ENCODE measurements around the gene FGD3.
"Not testable (repeated sequence)": the region's sequence is repeated elsewhere in the genome, so short reads cannot be mapped to it uniquely, and the experiment has no call there.

FGD3 gene

GRCh38 chr9:93004561-93004960, 57.2 kb downstream of the FGD3 start:
- no peak for DNase-seq

DNA sequence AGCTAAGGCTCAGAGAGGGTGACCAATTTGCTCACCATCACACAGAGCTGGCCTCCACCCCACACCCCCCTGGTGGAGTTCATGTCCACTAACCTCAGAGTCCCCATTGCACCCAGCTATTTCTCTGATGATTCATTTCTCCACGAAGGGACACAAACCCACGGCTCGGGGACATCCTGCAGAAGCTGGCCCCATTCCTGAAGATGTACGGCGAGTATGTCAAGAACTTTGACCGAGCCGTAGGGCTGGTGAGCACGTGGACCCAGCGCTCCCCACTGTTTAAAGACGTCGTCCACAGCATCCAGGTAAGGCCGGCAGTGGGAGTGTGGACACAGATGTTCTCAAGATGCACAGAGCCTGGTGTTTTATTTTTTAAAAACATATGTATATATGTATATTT, 58.6 kb downstream of the FGD3 start:
- DNase-seq, result no peak

GRCh38 chr9:93007529-93008058, 60.3 kb downstream of the FGD3 start:
- DNase-seq, result no peak

- no peak for DNase-seq
Measured at GRCh38 chr9:93008457-93008856, 61.1 kb downstream of the FGD3 start.

GRCh38 chr9:93009337-93010015, 62.2 kb downstream of the FGD3 start:
- DNase-seq, result no peak

GRCh38 chr9:93010056-93010455, 62.7 kb downstream of the FGD3 start:
- no peak for DNase-seq

GRCh38 chr9:93010704-93011103, 63.4 kb downstream of the FGD3 start:
- no peak for DNase-seq

DNA sequence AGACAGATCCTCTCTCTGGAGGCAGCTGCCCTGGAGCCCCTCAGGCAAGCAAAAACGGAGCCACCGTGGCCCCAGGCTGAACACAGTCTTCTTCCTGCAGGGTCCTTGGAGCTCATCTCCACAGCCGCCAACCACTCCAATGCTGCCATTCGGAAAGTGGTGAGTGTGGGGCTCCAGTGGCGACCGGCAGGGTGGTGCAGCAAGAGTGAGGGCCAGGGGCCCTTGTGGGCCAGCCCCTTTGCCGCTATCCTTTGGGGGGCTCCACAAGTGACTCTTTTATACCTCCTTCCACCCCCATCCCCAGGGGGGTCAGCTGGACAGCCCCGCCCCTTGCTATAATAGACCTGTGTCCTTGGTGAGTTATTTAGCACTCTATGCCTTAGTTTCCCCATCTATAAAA, 63.8 kb downstream of the FGD3 start:
- no peak for DNase-seq

GRCh38 chr9:93012963-93013855, 65.9 kb downstream of the FGD3 start:
- DNase-seq, result no peak

DNA sequence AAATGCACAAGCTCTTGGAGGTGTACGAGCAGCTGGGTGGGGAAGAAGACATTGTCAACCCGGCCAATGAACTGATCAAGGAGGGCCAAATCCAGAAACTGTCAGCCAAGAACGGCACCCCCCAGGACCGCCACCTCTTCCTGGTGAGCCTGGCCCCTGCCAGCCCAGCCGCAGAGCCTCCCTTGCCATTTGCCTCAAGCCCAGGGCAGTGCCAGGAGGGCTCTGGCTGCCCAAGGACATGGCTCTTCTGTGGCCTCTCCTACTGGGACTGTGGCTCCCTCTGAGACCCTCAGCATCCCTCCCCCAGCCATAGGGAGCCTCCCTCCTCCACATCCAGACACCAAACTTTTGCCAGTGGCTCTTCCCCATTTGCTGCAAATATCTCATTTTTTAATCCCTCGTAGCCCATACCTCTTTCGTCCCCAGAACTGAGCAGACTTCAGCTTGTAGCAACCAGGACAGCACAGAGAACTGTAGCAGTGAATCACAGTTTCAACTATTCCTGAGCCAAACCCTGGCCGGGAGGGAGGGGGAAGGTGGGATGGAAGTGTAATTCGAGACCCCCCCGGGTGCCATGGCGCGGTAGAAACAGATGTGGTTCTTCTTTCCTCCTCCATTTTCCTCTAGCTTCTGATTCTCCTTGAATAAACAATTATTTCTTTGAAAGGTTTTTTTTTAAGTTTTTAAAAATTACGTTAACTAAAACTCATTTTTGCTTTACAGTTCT, 66.7 kb downstream of the FGD3 start:
- DNase-seq, result no peak

DNA sequence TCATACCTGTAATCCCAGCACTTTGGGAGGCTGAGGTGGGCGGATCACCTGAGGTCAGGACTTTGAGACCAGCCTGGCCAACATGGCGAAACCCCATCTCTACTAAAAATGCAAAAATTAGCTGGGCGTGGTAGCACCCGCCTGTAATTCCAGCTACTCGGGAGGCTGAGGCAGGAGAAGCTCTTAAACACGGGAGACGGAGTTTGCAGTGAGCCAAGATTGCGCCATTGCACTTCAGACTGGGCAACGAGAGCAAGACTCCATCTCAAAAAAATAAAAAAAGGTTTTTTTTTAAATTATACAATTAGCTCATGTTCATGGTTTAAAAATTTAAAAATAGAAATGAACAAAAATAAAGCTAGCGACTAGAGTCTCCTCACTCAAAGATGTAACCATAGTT, 67.9 kb downstream of the FGD3 start:
- DNase-seq, result not testable (repeated sequence)

DNA sequence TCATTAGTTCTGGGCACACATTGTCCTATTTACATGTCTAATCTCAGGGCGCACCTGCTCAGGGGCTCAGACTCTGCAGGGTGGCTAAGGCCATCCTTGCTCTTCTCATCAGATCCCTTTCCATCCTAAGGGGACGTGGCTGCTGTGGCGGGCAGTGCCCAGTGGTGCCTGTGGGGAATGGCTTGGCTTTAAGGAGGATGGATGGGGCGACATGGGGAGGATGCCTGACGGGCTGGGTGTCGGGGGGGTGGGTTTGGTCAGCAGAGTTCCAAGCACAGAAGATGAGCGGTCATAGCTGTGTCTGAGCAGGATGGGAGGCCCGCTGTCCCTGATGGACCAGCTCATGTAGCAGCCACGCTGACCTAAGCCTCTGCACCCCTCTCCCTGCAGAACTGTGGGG, 70.3 kb downstream of the FGD3 start:
- DNase-seq, result no peak

GRCh38 chr9:93020151-93020550, 72.8 kb downstream of the FGD3 start:
- DNase-seq, result no peak

DNA sequence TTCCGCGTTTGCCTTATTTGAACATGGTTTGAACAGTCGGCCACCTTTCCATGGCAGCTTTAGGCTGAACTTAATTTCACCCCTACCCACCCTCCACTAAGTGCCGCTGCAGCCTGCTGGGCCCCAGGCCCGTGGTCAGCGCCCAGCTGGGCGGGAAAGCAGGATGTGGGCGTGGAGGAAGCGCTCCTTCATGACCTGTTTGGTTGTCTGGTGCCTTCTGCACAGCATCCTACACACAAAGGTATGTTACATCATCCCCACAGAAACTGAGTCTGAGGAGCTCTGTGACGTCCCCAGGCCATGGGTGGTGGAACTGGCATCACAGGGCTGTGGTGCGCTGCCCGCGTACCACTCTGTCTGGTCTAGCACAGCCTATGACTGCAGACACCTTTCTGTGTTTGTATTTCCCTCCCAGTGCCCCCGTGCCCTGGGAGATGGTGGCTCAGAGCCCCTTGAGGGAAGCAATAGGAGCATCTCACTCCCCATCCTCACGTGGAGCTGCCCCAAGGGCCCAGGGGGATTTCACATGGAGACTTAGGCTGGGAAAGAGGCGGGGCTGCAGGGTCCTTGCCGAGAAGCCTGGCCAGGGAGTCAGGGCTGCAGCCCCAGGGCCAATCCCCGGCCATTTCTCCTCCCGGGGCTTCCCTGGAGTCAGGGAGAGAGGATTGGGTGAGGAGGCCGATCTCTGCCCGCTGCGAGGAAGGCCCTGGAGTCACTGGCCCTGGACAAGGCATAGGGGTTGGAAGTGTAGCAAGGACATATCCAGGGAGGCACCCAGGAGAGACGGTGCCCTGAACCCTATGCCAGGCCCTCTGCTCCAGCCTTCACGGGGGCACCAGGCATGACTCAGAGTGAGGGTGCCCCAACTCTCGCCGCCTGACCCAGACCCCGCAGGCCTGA, 73.7 kb downstream of the FGD3 start:
- no peak for DNase-seq

- no peak for DNase-seq
Measured at GRCh38 chr9:93022066-93022465, 74.7 kb downstream of the FGD3 start.

GRCh38 chr9:93022721-93023520, 75.6 kb downstream of the FGD3 start:
- no peak for DNase-seq

- DNase-seq, result no peak
Measured at GRCh38 chr9:93023521-93023815, 76.1 kb downstream of the FGD3 start.

DNA sequence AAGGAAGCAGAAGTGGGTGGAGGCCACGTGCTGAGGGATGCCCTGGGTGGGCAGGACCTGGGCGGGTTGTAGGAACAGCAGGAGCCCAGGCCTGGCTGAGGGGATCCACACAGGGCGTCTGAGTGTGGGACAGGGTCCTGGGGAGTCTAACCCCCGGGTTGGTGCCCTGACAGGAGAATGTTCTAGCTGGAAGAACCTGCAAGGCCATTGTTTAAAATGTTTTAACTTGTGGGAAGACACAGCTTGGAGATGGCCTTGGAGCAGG, 77.3 kb downstream of the FGD3 start:
- DNase-seq, result no peak

DNA sequence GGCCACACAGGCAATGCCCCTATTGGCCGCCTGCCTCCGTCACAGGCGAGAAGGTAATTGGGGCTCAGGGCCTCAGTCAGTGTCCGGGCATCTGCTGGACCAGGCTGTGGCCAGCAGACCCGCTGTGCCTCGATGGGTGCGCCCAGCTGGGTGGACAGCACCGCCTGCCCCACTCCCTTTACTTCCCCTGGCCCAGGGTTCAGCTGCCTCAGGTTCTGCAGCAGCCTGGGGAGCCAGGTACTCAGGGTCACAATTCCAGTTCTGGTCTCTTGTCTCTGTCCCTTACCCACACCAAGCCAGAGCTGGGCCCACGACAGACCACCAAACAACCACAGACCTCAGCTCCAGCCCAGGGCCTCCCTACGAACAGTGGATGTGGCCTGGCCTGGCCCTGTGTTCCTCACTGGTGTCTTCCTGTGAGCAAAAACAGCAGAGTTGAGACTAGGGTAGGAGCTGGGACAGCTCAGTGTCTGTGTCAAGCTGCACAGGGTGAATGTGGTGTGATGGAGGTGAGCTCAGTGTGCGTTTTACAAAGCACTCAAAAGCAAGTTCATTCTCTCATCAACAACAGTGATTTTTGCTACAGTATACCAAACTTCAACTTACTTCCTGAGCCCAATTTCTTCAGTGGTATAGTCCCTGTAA, 77.8 kb downstream of the FGD3 start:
- DNase-seq, result no peak

DNA sequence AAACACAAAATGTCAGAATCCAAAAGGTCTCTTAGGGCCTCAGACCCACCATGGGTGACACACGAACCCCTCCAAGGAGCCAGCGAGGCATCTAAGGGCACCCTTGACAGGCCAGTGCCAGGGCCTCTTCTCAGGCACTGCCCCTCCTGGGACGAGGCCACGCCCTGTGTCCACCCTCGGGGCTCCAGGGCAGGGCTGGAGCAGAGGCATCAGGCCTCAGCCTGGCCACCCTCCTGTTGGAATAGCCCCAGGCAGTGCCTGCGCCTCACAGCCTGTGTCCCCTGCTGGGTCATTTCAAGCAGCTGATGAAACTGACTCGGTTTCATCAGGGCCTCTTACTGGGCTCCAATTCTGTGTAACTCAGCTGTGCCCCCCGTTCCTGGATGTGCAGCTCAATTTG, 78.4 kb downstream of the FGD3 start:
- DNase-seq, result no peak
